Activated naive CD4-positive, alpha-beta T cell (primary cell): Measurements from ENCODE around the gene LIAS.
A peak's percentile ranks its signal among the peaks of the same experiment; 100 is the strongest.
"Not testable (repeated sequence)": the region's sequence is repeated elsewhere in the genome, so short reads cannot be mapped to it uniquely, and the experiment has no call there.

Experiments used
- DNase-seq, 4 experiments: peaks; one replicate each; lab custom pipeline; 2025; lab: John Stamatoyannopoulos, UW

Gene LIAS

DNA sequence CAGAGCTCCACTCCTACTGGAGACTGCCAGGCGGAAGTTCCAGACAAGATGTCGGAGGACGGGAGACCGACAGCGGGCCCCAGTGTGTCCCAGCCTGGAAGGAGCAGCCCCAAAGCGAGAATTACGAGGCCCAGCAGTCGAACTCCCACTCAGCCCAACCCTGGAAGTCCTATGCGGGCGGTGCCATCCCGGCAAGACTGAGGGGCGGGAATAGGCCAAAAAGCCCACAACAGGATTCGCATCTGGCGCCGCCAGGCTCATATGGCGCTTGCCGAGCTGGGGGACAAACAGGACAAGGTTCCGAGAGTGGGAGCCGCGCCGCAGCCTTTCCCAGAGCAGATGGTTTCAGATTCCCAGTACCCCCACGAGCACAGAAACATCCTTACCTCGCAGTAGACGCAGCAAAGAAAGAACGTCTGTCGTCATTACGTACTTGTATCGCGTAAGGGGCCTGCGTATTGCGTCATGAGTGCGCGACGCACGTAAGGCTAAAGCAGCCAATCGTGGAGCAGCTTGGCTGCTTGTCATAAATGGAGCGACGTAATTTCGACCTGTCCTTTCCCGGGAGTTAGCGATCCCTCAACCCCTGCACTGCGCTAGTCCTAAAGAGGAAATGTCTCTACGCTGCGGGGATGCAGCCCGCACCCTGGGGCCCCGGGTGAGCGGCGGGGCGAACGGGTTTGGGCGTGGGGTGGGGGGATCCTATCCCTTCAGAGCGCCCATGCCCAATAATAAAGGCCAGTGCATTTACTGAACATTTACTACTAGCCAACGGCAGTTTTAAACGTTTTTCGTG lies at the start of gene LIAS, which contains the start of gene RPL9:
Gene LIAS, plus strand, starts transcription at position 552 of the 796 bp plus-strand sequence. Its CDS starts 62 bp downstream, at position 614.
Gene RPL9, minus strand, starts transcription at position 418 of the 796 bp plus-strand sequence. CDS start 483 bp downstream, outside the sequence.
- DNase-seq, result peak; percentile 78 to 92 (median 88)

DNA sequence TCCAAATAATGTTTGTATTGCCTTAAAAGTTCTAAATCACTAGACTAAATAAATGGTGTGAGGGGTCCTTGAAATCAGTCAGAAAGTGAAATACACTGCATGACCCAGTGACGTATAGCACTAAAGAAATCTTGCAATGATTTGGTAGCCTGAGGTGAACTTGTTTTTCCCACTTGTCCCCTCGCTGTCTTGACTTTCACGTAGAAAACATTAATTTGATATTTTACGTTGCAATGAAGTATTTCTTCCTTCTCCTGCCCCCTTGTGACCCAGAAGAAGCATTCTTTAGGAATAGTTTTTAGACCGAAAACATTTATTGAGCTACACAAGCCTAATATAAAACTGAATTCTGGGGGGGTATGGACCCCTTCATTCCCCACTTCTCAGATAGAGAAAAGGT lies 48.4 kb upstream of the LIAS start:
- no peak for DNase-seq

GRCh38 chr4:39411561-39411960 lies 47.3 kb upstream of the LIAS start:
- not testable (repeated sequence) for DNase-seq

- no peak for DNase-seq
Observed at GRCh38 chr4:39415678-39416283, 43.1 kb upstream of the LIAS start.

DNA sequence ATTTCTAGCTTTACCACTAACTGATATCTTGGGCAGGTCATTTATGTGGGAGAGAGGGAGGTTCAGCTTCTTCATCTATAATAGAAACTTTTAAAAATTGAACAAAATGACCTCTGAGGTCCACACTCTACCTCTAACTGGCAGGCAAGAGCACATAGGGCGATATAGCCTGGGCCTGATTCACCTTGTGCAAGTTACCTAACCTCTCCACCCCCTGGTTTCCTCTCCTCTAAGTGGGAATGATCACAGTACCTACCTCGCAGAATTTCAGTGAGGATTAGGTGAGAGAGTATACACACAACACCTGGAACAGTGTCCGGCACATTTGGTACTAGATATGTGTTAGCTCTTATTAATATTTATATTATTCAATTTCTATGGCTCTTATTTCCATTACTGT lies 36.6 kb upstream of the LIAS start:
- no peak for DNase-seq

GRCh38 chr4:39425297-39425696 lies 33.6 kb upstream of the LIAS start:
- not testable (repeated sequence) for DNase-seq

DNA sequence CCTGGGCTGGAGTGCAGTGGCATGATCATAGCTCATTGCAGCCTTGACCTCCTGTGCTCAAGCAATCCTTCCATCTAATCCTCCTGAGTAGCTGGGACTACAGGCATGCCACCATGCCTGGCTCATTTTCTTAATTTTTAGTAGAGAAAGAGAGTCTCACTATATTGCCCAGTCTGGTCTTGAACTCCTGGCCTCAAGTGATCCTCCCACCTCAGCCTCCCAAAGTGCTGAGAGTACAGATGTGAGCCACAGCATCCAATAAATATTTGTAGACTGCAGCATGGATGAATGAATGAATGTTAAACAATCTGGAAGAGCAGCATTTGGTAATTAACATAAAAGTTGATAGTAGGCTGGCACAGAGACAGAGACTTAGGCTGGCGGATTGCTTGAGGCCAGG lies 32.1 kb upstream of the LIAS start:
- no peak for DNase-seq

DNA sequence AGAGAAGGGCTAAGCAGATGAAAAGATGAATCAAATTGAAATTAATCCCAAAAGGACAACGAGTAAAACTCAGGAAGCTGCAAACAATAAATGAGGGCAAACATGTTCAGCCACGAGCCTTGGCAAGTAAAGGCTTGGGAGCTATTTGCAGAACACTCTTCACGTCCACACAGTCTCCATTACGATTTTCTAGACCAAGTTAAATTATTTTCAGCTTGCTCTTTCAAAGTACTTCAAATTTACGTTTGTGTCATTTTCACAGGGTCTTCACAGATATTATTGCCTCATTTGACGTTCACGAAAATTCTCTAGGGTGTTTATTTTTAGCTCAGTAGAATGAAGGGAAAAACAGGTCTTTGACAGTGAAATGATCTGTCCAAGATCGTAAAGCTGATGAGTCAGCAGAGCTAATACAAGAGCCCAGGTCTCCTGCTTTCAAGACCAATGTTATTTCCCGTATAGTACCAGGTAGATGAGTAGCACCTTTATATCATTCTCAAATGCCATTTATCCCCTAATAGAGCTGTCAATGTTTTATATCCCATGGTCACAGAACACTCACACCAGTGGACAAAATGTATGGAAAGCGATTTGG lies 31.2 kb upstream of the LIAS start:
- DNase-seq, result no peak

DNA sequence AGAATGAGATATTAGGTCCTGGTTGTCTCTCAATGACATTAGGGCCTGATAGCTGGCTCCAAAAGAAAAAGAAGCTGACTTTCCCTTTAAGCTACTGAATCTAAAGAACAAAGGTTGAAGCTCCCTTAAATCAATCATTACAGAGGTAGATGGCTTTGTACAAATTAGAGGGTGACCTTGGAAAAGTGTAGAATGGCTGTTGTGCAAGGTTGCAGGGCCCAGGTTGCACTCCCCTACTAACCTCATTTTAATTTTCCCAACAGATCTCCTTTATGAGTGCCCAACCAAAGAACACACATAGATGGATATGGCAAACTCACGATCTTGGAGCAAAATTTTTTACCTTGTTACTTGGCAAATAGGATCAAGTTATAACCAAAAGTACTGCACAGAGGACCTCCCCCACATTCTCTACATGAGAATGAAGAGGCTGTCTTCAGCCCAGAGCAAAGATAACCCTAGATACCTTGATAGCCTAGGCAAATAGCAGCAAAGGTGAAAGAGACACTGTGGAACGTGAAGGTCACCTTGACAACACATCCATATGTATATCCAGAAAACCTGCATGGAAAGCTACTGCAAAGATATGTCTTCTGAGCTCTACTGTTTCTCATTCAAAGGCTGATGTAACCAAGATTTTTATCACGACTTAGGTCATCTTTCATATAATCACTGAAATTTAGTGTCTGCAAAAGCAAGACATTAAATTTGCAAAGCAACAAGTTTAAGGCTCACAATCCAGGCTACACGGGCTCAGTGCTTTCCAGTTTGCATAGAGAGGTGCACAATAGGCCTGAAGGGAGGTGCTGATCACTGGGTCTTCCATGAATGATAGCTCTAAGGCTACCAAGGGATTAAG lies 29.2 kb upstream of the LIAS start:
- DNase-seq, result no peak

DNA sequence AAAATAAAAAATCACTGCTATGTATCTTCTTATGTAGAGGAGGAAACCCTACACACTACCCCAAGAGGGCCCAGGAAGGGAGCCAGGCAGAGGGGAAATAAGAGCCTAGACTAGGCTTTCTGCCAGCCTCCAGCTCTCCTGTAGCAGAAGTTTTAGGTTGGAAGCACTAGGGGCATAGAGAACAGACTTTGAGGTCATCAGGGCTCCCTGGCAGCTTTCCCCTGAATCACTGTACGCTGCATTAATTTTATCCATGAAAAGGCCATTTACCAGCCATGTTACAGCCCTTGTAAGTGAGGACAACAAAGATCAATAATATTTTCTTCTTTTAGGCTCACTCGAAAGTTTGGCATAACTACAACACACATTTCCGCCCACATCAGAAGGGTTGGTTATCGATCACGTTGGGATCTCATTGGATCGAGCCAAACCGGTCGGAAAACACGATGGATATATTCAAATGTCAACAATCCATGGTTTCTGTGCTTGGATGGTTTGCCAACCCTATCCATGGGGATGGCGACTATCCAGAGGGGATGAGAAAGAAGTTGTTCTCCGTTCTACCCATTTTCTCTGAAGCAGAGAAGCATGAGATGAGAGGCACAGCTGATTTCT lies 24.9 kb upstream of the LIAS start:
- no peak for DNase-seq

GRCh38 chr4:39435659-39436563 lies 22.9 kb upstream of the LIAS start:
- no peak for DNase-seq

DNA sequence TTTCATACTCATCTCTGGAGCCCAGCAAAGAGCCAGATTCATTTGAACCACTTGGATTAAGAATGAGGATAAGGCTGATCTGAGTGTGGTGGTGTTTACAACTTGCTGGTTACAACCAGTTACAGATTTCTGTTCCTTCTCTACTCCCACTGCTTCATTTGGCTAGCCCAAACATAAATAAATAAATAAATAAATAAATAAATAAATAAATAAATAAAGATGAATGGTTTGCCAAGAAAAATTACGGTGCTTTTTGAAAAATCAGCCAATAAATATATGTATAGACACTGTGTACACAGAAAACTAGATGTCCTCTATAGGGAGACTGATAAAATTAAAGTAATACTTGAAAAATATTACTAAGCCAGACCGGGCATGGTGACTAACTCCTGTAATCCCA lies 17.3 kb upstream of the LIAS start:
- DNase-seq, result no peak

- DNase-seq, result no peak
Observed at GRCh38 chr4:39442998-39443397, 15.9 kb upstream of the LIAS start.

GRCh38 chr4:39446483-39446841 lies 12.4 kb upstream of the LIAS start:
- DNase-seq, result no peak

DNA sequence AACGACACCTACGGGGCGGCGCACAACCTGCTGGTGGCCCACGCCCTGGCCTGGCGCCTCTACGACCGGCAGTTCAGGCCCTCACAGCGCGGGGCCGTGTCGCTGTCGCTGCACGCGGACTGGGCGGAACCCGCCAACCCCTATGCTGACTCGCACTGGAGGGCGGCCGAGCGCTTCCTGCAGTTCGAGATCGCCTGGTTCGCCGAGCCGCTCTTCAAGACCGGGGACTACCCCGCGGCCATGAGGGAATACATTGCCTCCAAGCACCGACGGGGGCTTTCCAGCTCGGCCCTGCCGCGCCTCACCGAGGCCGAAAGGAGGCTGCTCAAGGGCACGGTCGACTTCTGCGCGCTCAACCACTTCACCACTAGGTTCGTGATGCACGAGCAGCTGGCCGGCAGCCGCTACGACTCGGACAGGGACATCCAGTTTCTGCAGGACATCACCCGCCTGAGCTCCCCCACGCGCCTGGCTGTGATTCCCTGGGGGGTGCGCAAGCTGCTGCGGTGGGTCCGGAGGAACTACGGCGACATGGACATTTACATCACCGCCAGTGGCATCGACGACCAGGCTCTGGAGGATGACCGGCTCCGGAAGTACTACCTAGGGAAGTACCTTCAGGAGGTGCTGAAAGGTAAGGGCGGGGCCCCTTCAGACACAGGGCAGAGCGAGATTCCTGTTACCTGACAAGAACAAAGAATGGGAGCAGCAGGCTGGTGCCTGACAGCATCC lies 11.8 kb upstream of the LIAS start:
- DNase-seq, result peak in 2 of 4 experiments; percentile 7 to 19

GRCh38 chr4:39450618-39451017 lies 8.2 kb upstream of the LIAS start:
- DNase-seq, result no peak

DNA sequence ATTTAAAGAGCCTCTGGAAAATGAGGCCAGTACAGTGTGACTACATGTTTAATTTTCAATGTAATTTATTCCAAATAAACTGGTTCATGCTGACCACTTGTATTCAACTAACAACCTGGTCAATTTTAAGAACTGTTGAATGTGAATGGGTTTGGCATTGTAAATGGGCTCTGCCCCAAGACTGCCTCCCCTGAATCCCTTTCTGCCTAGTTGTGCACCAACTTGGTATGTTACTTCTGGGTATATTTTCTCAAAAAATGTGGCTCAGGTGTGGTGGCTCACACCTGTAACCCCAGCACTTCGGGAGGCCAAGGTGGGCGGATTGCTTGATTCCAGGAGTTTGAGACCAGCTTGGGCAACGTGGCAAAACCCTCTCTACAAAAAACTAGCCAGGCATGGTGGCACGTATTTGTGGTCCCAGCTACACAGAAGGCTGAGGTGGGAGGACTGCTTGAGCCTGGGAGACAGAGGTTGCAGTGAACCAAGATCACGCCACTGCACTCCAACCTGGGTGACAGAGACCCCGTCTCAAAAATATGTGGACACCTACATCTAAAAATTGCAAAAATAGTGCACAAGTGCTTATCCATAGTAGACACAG lies 7.3 kb upstream of the LIAS start:
- DNase-seq, result no peak

DNA sequence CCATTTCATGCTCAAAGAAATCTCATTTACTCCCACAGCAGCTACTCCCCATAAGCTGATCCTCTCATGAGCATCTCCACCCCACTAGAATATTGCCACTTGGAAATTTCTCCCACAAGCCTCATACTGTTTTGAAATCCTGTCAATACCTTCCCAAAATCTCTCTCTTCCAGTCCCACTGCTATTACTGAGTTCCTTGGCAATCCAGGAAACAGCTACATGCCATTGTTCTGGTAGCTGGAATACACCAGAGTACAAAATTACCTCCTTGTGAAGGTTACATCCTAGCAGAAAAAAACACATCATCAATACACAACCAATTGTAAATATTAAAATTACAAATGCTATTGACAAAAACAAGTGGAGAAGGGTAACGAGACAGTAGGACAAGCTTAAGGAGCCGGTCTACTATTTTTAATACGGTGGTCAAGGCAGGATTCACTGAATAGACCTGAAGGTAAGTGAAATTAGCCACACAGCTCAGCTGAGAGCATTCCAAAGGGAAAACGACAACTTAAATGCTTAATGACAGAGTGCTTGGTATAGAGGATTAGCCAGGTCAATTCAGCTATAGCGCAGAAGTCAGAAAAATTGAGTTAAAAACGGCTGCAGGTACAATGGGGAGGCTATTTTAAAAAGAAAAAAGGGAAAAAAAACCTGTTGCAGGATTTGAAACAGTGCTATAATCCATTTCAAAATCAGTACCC lies 6.5 kb upstream of the LIAS start:
- no peak for DNase-seq
